Choroid plexus epithelial cell (primary cell): Measurements from ENCODE around the gene ABI3BP.

Experiments
- DNase-seq: peaks from one replicate; pipeline ENCODE4 v3.0.0-alpha.2; 2010; ENCODE audit warnings: low read depth
- H3K4me3 ChIP-seq: 2 replicates; pipeline ENCODE4 v1.5.1; 2011; ENCODE audit warnings: low read depth, mild to moderate bottlenecking, control low read depth, low read length, moderate library complexity
- CTCF ChIP-seq: conservative IDR thresholded peaks from 2 replicates; pipeline ENCODE4 v1.5.1; 2011; ENCODE audit warnings: low read depth, mild to moderate bottlenecking, control low read depth, inconsistent platforms, low read length, moderate library complexity

ABI3BP gene

GRCh38 chr3:100748220-100748619, 245.0 kb downstream of the ABI3BP start:
- no peak for DNase-seq
- no peak overlapping the region for H3K4me3 ChIP-seq
- no peak for TF ChIP-seq CTCF

GRCh38 chr3:100746092-100746491, 247.1 kb downstream of the ABI3BP start:
- DNase-seq, result no peak
- no peak for TF ChIP-seq CTCF
- H3K4me3 ChIP-seq, result no peak overlapping the region

- no peak for DNase-seq
- TF ChIP-seq CTCF, result no peak
- H3K4me3 ChIP-seq, result no peak overlapping the region
Measured at GRCh38 chr3:100745617-100746016, 247.6 kb downstream of the ABI3BP start.

GRCh38 chr3:100744671-100745070, 248.6 kb downstream of the ABI3BP start:
- TF ChIP-seq CTCF, result no peak
- H3K4me3 ChIP-seq, result no peak overlapping the region
- no peak for DNase-seq

GRCh38 chr3:100743535-100743934, 249.7 kb downstream of the ABI3BP start:
- DNase-seq, result no peak
- no peak for TF ChIP-seq CTCF
- H3K4me3 ChIP-seq, result no peak overlapping the region

- H3K4me3 ChIP-seq, result no peak overlapping the region
- TF ChIP-seq CTCF, result no peak
- DNase-seq, result no peak
Measured at GRCh38 chr3:100740207-100740606, 253.0 kb downstream of the ABI3BP start.

- DNase-seq, result peak; percentile 48
- no peak overlapping the region for H3K4me3 ChIP-seq
- TF ChIP-seq CTCF, result peak; percentile 49
Measured at GRCh38 chr3:100737334-100737733, 255.9 kb downstream of the ABI3BP start.
